MM.1S (cell line): ENCODE data around the gene C17orf78.

ENCODE experiments used
- CTCF ChIP-seq: fragments of 300-600 bp; sonication (generic); IDR thresholded peaks from 2 replicates; pipeline ENCODE4 v1.5.1; 2016; ENCODE audit warnings: antibody characterized with exemption, low read length, mixed read lengths
- EZH2 ChIP-seq: fragments of 300-600 bp; sonication (generic); optimal IDR thresholded peaks from 2 replicates; pipeline ENCODE3; 2017; ENCODE audit warnings: low read depth, mild to moderate bottlenecking, antibody characterized with exemption, low read length, mixed read lengths

GRCh38 chr17:37359682-37360188 lies 16.1 kb upstream of the C17orf78 start:
- no peak for TF ChIP-seq CTCF
- no peak for TF ChIP-seq EZH2
